GM19035 (cell line): ENCODE measurements around the gene HOXD9.

Source experiments
- ATAC-seq: cut with Tn5 transposase; IDR thresholded peaks from one replicate; pipeline ENCODE4 v1.9.1; 2021; ENCODE audit not compliant: unreplicated experiment

HOXD9 gene

DNA sequence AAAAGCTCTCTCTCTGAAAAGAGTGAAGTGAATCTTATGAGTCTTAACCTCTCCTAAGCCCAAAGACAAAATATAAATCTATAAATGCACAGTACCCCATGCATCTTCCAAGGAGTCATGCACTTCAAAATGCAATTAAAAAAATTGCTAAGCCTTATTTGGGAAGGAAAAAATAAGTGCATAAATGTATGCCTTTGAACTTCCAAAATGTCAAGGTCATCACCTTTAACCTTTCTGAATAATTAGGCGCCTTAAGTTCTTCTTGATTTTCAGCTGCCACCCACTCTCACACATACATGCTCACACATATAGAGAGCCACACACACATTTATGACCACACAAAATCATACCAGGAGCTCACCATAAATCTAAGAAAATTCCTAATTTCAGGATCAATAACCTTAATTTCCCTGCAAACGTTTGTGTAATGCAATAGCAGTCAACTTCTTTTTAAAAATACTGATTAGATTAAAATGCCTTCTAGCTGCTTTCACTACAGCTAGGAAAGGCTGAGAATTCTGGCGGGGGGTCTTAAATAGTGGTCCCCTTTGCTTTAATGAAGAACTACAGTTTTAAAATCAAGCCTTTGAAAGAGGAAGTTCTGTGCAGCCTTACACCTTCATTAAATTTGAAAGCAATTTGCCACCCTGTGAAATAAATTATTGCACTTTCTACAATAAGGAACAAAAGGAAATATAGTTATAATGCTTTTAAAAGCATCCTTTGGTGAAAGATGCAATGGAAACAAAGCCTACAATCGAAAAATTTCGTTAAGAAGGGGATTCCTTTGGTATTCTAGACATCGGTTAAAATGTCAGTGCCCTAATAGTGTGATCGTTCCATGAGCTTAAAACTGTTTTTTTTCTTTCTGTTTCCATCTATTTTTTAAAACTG lies 11.9 kb upstream of the HOXD9 start:
- ATAC-seq = no peak

DNA sequence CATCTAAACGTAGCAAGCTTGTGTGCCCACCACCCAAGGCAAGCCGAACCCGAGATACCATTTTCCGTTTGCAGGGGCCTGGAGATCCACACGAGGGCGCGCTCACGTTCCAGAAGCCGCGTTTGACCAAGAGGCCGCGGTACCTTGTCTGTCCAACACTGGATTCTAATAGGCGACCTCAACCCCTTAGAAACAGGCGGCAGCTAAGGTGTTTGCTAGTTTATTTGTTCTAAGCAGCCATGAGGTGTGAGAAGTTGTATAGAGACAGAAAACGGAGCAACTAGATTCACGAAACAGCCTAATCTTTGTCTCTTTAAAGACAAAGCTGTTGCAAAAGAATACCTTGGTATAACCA lies 11.2 kb upstream of the HOXD9 start:
- ATAC-seq = no peak

DNA sequence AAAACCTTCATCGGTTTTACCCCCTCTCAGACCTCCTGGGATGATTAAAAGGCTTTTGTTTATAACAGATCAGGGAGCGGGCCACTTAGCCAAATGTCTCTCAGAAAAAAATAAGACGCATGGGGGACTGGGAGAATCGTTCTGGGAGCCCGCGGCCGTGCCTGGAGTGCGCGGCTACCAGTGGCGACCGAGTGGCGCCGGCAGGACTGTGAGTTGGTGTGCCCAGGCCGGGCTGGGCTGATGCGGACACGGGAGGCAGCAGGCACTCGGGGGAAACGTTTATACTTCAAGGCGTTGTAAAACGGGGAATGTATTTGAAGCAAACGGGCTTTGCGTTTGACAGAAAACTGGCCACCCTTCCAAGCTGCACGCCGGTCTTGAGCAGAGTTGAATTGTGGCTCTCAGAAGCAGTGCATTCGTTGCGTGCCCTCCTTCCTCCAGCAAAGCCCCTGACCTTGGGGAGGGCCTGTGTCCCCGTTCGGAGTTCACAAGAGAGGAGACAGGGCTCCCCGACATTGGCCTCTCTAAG lies 10.6 kb upstream of the HOXD9 start:
- no peak for ATAC-seq

GRCh38 chr2:176112375-176113302 lies 9.9 kb upstream of the HOXD9 start:
- ATAC-seq = no peak

GRCh38 chr2:176114120-176114929 lies 8.2 kb upstream of the HOXD9 start:
- no peak for ATAC-seq

- ATAC-seq = no peak
These were observed 7.4 kb upstream of the HOXD9 start for GRCh38 chr2:176114930-176115625.

GRCh38 chr2:176115883-176116813 lies 6.4 kb upstream of the HOXD9 start, which contains the start of gene HOXD10:
HOXD10 (plus strand) TSS chr2:176116778; CDS start chr2:176116834, 56 bp downstream.
- no peak for ATAC-seq

DNA sequence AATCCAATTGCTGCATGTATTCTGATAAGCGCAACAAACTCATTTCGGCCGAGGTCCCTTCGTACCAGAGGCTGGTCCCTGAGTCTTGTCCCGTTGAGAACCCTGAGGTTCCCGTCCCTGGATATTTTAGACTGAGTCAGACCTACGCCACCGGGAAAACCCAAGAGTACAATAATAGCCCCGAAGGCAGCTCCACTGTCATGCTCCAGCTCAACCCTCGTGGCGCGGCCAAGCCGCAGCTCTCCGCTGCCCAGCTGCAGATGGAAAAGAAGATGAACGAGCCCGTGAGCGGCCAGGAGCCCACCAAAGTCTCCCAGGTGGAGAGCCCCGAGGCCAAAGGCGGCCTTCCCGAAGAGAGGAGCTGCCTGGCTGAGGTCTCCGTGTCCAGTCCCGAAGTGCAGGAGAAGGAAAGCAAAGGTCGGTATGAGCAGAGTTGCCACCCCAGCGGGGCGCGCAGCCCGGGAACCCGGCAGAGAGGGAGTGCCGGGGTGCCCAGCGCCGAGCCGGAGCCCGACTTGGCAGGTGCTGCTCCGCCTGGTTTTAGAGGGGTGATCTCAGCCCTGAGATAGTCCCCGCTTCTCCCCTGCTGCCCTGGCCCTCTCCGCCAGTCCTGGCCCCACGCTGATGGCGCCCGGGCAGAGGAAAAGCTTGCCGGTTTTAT lies 5.2 kb upstream of the HOXD9 start:
- no peak for ATAC-seq

- ATAC-seq = no peak
These were observed 4.6 kb upstream of the HOXD9 start for GRCh38 chr2:176117823-176118371.

GRCh38 chr2:176118601-176119339 lies 3.7 kb upstream of the HOXD9 start:
- ATAC-seq = no peak

GRCh38 chr2:176120364-176121189 lies 1.9 kb upstream of the HOXD9 start:
- no peak for ATAC-seq

DNA sequence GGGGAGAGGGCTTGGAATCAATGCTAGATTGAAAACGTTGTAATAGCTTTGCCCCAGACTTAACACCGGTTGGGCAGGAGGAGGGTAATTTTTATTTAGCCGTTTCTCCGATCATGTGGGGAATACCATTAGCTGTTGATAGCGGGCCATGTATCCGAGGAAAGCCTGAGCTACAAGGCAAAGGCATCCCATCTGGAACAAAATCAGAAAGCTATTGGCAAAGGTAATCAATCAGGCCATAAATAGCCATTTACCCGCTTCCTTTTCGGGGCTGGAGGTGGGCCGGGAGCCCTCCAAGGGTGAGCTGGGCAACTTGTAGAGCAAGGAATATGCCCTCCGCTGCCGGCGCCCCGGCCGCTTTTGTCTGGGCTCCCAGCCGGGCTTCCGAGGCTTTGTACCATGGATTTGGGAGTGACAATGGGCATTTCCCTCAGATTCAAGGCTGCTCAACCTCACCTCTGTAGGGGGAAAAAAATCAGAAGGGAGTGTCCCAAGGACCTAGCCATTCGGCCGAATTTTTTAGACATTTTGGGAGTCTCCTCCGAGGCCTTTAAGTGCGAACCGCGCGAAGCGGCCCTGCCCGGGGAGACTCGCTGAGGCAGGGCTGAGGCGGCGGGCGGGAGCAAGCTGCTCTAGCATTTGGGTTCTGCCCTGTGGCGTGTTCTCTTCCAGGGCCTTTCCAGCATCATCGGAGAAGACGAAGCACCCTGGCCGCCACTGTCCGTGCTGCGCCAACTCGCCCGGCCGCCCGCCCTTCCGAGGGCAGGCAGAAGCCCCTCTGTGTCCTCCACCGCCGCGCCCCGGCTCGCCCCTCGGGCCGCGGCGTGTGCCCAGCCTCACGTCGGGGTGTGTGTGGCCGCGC lies 1.1 kb upstream of the HOXD9 start:
- no peak for ATAC-seq

- no peak for ATAC-seq
These were observed 352 bp upstream of the HOXD9 start for GRCh38 chr2:176122052-176122682.

- no peak for ATAC-seq
These were observed 1.0 kb downstream of the HOXD9 start for GRCh38 chr2:176123411-176124109.
